Activated CD4-positive, alpha-beta T cell treated with anti-CD3 and anti-CD28 coated beads, Interleukin-2, amount 50 U/mL, for 16 hours (primary cell): ENCODE measurements around the gene CRNKL1.

Experiments used
- DNase-seq: peaks from one replicate; pipeline ENCODE4 v3.0.0-alpha.2; 2020

CRNKL1 gene

GRCh38 chr20:20060234-20060998 lies 8.2 kb upstream of the CRNKL1 start:
- DNase-seq: no peak

- no peak for DNase-seq
Observed at GRCh38 chr20:20051767-20052073, 546 bp downstream of the CRNKL1 start.

- DNase-seq: no peak
Observed at GRCh38 chr20:20039752-20040387, 12.4 kb downstream of the CRNKL1 start.

- no peak for DNase-seq
Observed at GRCh38 chr20:20038586-20038985, 13.7 kb downstream of the CRNKL1 start.

GRCh38 chr20:20037960-20038359 lies 14.3 kb downstream of the CRNKL1 start:
- no peak for DNase-seq

GRCh38 chr20:20036756-20037155 lies 15.5 kb downstream of the CRNKL1 start:
- no peak for DNase-seq

- DNase-seq: no peak
Observed at GRCh38 chr20:20034486-20034885, 17.8 kb downstream of the CRNKL1 start.

GRCh38 chr20:20031790-20032189 lies 20.5 kb downstream of the CRNKL1 start:
- no peak for DNase-seq

- DNase-seq: no peak
Observed at GRCh38 chr20:20027284-20027683, 25.0 kb downstream of the CRNKL1 start.

GRCh38 chr20:20024942-20025341 lies 27.3 kb downstream of the CRNKL1 start:
- DNase-seq: no peak

- no peak for DNase-seq
Observed at GRCh38 chr20:20023395-20023794, 28.9 kb downstream of the CRNKL1 start.

GRCh38 chr20:20022498-20022897 lies 29.8 kb downstream of the CRNKL1 start:
- DNase-seq: peak; percentile 55

GRCh38 chr20:20021835-20022234 lies 30.4 kb downstream of the CRNKL1 start:
- no peak for DNase-seq

- no peak for DNase-seq
Observed at GRCh38 chr20:20020908-20021307, 31.4 kb downstream of the CRNKL1 start.

- no peak for DNase-seq
Observed at GRCh38 chr20:20019123-20019522, 33.1 kb downstream of the CRNKL1 start.

GRCh38 chr20:20018366-20018765 lies 33.9 kb downstream of the CRNKL1 start:
- no peak for DNase-seq

- peak; percentile 15 for DNase-seq
Observed at GRCh38 chr20:20017844-20018185, 34.5 kb downstream of the CRNKL1 start.

GRCh38 chr20:20017001-20017843 lies 35.0 kb downstream of the CRNKL1 start, which contains the start of gene NAA20:
TSS of gene NAA20 (plus strand) at chr20:20017362. CDS start at chr20:20017397, 35 bp downstream.
- DNase-seq: peak; percentile 94

GRCh38 chr20:20014659-20015058 lies 37.6 kb downstream of the CRNKL1 start:
- DNase-seq: no peak

- no peak for DNase-seq
Observed at GRCh38 chr20:20012541-20012940, 39.7 kb downstream of the CRNKL1 start.

GRCh38 chr20:20010639-20011500 lies 41.4 kb downstream of the CRNKL1 start:
- DNase-seq: no peak

GRCh38 chr20:20009784-20010253 lies 42.4 kb downstream of the CRNKL1 start:
- no peak for DNase-seq

- DNase-seq: no peak
Observed at GRCh38 chr20:20005342-20005741, 46.9 kb downstream of the CRNKL1 start.
